CD4-positive, alpha-beta T cell treated with Interleukin-10 for 1 hour (primary cell): Measurements from ENCODE around the gene TAOK1.

Source experiments
- DNase-seq: peaks from one replicate; pipeline ENCODE4 v3.0.0-alpha.2; 2020

TAOK1 gene

DNA sequence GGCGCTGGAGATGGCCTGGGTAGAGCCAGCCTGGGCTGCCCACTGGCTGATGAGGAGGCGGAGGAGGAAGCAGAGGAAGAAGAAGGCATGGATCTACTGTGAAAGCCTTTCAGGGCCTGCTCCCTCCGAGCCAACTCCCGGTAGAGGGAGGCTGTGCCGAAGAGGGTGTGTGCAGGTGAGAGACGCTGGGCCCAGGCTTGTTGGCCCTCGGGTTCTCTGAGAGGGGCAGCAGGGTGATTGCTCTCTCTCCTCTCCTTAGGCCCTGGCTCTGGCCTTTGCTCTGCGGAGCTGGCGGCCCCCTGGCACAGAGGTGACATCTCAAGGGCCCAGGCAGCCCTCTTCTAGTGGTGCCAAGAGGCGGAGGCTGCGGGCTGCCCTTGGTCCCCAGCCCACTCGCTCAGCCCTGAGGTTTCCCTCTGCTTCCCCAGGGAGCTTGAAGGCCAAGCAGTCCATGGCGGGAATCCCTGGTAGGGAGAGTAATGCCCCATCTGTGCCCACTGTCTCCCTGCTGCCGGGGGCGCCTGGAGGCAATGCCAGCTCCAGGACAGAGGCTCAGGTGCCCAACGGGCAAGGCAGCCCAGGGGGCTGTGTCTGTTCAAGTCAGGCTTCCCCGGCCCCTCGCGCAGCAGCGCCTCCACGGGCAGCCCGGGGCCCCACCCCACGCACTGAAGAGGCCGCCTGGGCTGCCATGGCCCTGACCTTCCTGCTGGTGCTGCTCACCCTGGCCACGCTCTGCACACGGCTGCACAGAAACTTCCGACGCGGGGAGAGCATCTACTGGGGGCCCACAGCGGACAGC, 181.9 kb downstream of the TAOK1 start:
- no peak for DNase-seq

DNA sequence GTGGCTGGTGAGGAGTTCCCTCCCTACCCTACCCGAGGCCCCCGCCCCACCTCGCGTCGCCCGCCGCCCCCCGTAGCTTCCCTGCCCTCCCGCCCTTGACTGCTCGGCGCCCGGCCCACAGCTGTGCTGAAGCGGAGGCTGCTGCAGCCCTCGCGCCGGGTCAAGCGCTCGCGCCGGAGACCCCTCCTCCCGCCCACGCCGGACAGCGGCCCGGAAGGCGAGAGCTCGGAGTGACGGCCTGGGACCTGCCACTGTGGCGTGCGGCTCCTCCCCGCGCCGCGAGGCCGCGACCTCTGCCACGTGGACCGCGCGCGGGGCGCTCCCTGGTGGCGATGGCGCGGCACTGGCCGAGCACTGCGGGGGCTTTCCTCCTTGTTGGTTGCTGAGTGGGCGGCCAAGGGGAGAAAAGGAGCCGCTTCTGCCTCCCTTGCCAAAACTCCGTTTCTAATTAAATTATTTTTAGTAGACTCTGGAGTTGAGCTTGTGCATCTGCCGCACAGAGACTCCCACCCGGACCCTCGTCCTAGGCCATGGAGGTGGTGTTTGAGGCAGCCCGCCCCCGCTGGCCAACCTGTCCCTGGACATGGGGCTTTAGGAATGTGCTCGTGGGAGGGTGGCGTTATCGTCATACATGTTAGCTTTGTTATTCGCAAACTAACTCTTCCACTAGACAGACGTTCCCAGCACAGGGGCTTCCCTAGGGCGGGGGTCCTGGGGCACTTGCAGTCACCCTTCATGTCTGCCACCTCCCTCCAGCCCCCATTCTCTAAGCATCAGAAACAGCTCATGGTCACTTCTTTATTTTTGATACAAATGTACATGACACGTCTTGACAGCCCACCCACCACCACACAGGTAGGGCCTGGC, 182.8 kb downstream of the TAOK1 start:
- DNase-seq, result peak; percentile 55

DNA sequence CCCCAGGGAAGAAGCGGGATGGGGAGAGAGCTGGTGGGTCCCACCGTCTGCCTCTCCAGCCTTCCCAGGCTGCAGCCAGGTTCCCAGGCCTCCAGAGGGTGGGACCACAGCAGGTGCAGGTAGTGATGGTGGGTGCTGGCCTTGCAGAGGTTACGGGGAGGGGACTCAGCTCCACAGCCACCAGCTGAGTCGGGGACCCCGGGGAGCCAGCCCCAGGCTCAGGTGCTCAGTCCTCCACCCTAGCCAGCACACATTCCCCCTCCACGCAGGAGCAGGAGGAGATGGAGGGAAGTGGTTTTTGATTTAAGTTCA, 183.4 kb downstream of the TAOK1 start:
- no peak for DNase-seq

DNA sequence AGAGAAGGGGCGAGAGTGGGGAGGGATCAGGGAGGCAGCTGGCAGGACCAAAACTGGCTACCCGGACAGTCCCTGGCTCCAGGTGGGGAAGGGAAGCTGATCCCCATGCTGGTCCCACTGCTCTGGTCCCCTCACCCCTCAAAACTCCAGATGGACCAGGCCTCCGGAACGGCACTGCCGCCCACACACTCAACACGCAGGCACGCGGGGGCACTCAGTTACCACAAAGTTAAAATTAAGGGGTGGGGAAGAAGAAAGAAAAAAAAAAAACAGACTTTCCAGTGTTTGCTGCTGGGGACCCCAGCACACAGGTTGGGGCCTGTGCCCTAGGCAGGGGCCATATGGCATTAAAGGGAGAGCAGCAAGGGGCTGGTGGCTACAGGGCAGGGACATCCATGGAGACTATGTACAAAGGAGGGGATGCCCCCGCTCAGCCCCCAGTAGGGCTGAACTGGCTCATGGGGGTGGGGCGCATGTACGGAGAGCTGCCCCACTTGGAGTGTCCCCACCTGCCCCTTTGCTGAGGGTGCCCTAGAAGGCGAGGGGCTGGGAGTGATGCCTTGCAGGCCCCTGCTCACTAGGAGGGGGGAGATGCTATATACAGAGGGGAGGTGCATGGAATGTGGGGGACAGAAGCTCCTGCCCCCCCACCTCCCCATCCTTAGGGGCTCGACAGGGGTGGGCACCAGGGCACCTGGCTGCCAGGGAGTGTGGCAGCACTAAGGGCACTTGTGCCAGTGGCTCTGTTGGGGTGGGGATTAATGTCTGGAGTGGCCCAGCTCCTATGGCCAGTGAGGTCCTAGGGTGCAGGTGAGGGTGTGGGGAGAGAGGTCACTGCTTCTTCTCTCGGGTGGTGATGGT, 183.9 kb downstream of the TAOK1 start:
- DNase-seq, result no peak

DNA sequence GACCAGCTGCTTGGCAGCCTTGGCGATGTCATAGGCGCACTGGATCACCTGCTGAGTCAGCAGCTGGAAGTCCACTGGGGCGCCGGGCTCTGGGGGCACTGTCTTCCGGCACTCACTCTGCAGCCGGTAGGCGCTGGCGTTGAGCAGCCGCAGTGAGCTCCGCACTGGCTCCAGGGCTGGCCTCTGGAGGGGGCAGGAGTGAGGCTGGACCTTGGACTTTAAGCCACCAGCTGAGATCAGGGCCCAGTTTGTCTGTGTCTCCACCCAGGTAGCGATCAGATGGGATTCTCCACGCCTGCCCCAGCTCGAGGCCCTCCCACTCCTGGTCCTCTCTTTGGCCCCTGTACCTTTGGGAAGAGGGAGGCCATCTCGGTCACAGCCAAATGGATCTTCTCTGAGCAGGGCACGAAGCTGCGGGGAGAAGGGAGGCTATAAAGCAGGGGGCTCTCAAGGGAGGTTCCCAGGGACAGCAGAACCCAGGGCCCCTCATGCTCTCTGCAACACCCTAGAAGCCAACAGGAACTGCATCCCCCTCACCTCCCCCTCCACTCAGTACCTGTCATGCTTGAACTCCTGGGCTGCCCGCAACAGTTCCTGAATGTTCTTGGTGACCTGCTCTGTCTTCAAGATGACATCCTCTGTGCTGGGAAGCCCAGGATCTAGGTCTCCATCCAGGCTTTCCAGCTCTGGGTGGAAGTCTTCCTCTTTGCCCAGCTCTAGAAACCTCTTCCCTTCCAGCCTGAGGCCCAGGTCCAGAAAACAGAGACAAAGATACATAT, 184.8 kb downstream of the TAOK1 start:
- no peak for DNase-seq

DNA sequence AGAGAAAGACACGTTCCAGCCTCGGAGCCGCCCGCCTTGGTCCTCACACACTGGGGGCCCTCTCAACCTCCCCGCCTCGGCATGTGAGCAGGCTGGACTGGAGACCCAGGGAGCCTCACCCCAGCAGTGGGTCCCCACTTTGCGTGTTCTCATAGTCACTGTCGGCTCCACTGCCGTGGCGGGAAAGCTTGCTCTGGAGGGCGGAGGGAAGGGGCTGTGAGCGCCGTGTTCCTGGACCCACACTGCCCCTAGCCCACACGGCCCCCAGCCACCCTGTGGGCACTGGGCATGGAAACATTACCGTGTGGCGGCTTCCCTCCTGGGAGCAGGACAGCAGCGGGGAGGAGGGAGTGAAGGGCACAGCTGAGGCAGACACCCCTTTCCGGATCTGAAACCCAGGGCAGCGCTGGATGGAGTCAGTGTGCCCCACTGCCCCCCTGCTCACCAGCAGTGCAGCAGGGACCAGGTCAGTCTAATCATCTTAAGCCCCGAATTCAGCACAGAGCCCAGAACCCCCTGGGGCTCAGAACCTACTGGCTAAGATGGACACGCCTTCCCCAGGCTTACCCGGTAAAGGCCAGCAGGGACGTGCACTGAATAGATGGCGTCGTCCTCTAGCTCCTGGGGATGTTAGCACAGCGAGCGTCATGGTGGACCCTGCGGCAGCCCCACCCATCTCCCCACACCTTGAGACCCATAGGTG, 185.5 kb downstream of the TAOK1 start:
- no peak for DNase-seq

DNA sequence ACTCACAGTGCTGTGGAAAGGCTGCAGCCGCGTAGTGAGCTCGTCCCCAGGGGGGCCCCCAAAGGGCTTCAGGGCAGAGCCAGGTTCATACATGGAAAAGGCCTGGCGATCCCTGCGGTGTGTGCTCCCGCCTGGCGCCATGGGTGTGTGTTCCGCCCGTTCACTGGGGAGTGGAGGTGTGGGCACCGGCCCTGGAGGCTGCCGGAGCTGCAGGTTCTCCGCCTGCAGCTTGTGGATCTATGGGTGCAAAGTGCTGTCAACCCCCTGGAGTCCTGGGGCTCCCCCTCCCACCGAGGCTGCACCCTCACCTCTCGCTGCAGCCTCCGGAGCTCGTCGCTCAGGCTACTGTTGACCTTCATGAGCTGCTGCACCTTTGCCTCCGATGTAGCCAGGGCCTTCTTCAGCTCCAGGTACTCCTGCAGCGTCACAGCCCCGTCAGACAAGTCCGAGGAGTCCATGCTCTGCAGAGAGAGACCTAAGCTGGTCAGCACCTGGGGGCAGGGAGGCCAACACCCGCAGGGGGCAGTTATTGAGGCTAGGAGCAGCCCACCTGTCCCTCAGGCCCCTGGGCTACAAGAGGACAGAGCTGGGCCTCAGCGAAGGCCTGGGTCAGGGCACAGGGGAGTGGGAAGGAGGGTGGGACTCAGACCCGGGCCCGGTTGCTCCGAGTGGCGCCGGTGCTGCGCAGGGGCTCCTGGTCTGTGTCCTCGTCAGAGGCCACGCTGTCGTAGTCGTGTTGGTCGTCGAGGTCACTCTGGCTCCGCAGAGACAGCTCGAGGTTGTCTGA, 186.2 kb downstream of the TAOK1 start:
- no peak for DNase-seq

DNA sequence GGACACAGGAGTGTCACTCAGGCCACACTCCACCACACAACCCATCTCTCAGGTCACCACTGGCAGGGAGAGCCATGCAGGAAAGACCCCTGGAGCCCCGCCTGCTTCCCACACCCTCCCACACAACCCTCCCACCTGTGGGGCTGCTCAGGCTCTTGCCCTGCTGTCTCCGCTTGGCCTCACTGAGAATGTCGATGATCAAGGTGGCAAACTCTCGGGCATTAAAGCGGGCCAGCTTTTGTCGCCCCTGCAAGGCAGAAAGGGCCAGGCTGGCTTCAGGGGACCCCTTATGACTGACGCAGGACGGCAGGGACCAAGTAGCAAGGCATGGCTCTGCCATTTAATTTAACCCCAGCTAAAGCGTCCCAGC, 186.8 kb downstream of the TAOK1 start:
- DNase-seq, result no peak

DNA sequence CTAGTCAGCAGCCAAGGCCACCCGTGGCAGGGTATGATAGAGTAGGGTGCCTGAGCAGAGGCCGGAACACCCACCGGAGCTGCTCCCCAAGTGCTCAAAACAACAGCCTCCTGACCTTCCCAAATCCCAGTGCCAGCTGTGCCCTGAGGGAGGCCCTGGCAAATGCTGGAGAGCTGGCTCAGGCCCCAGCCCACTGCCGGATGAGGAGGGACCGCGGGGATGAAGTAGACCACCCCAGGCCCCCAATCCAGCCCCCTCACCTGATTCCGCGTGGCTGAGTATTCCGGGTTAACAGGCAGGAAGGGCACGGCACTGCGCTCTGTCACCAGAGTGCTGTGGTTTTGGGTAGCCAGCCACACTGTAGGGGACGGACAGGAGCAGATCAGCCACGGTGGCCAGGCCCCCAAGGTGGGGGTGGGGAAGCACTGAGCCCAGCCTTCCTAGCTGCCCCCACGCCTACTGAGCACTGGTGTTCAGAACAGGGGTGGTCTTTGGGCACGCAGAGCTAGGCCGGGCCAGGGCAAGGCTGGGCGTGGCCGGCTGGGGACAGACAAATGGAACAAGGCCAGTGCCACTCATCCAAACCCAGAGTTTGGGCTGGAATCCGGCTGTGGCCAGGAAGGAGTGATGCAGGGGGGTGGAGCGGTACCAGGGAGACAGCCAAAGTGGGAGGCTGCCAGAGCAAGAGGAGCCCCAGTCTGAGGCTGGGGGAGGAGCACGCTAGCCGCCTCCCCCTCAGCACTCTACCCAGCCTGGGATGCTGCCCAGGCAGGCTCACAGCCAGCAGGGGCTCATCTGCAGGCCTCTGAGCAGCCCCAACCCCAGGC, 187.4 kb downstream of the TAOK1 start:
- DNase-seq, result no peak

DNA sequence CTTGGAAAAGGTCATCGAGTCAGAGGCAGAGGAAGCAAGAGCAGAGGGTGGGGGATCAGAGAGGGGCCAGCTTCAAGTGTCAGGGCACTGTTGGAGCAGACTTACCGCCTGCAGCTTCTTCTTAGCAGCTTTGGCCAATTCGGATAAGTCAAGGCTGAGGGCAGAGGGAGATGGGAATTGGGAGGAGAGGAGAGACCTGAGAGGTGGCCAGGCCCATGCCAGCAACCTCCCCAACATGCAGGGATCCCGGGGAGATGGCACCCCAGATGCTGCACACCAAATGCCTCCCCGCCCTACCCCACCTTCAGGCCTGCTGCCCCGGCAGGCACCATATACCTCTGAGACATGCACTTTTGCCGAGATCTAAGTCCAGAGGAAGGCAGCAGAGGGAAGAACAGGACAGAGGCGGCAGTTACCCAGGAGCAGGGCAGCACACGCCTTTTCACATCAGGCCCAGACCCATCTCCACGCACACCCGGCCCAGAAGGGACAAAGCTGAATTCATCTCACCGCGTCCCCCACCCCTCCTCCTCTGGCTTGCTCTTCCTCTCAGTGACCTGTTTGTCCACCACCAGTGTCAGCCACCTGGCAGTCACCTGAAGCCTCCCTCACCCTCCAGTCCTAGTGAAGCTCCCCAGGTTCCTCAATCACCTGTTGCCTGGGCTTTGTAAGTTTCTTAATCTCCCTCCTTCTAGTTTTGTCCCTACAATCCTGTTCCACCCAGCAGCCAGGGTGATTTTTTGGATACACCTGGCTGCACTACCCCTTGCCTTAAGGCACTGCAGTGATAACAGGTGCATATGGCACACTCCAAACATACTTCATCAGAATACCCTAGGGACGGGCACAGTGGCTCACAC, 188.7 kb downstream of the TAOK1 start:
- no peak for DNase-seq

DNA sequence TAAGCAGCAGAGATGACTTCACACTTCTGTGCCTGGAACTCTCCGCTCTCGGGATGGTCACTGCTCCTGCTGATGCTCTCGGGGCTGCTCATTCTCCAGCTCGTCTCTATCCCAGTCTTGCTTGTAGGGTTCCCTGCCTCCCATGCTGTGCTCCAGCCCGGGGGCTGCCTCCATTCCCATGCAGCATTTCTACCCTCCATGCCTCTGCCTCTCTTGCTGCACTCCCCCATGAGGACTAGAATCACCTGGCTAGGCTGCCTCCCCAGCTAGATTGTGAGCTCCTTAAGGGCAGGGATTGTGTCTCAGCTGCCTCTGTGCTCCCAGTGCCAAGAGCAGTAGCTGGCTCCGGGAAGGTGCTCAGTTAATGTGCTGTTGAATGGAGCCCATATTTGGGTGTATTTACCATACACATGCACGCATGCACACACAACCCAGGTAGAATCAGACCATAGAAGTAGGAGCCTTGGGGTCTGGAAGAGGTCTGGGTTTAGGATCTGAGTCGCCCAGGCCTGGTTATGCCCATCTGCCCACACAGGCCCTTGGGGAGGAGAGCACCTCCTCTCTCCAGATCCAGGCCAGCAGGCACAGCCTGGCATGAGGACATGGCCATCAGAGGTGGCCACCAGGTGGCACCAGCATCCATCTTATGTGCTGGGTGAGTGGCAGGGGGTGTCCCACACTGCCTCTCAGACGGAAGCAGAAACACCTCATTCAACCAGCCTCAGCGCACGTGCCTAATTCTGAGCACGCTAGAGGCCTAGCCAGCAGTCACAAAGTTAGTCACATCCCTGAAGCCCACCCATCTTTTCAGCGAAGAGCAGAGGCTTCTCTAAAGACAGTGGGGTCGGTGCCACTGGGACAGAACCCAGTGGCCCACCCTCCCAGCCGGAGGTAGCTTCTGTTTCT, 190.0 kb downstream of the TAOK1 start:
- DNase-seq, result peak; percentile 92

DNA sequence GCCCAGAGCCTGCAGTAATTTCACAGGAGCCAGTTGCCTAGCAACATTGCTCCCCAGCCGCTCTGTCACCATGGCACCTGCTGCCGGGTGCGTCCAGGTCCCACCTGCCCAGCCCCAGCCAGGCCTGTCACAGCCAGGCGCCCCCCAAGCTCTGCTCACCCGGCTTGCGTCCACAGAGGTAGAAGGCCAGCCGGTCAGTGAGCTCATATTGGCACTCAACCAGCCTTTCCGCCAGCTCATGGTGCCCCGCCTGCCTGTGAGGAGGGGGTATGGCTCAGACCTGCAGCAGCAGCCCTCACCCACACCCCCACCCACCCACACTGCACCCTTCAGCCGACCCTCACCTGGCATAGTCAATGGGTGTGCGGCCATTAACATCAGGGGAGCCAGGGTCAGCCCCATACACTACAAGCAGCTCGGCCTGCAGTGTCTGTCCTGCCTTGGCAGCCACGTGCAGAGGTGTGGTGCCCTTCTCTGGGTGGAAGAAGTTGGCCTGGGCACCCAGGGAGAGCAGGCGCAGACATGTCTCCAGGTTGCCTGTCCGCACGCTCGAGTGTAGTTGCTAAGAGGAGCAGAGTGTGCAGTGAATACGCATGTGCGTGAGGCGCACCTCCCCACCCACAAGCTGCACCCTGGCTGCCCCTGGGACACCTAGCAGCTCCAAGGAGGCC, 191.6 kb downstream of the TAOK1 start:
- DNase-seq, result no peak

DNA sequence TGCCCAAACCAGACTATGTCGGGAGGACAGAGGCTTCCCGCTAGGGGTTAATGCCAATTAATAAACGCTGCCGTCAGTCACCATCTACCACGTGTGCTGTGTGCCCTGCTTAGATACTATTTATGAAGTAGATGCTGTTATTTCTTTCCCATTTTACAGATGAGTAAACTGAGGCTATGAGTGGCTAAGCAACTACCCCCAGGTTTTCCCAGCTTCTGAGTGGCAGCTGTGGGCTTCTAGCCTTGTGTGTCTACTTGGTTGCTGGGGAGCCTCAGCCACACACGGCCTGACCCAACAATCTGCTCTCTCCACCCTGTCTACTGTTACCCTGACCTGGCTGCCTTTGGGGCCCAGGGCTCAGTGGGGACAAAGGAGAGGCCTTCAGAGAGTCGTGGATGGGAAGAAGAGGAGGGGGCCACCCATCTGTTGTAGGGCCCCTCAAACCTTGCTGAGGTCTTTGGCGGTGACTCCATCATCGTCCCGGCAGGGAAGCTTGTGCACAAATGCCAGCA, 192.1 kb downstream of the TAOK1 start:
- no peak for DNase-seq

DNA sequence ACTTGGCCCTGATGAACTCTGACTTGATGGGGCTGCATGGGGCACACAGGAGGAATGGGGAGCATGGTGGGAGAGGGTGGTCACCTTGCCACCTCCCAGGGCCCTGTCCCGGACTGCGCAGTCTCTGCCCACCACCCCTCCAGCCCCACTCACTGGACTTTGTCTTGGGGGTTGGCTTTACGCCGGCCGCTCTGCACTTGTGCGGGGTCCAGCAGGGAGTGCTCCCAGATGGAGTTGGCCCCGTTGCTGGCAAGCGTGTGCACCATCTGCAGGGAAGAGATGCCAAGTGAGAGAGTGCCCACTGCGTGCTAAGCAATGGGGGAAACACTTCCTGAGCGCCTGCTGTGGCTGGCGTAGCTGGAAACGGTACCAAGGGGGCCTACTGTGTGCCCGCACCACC, 192.6 kb downstream of the TAOK1 start:
- no peak for DNase-seq

DNA sequence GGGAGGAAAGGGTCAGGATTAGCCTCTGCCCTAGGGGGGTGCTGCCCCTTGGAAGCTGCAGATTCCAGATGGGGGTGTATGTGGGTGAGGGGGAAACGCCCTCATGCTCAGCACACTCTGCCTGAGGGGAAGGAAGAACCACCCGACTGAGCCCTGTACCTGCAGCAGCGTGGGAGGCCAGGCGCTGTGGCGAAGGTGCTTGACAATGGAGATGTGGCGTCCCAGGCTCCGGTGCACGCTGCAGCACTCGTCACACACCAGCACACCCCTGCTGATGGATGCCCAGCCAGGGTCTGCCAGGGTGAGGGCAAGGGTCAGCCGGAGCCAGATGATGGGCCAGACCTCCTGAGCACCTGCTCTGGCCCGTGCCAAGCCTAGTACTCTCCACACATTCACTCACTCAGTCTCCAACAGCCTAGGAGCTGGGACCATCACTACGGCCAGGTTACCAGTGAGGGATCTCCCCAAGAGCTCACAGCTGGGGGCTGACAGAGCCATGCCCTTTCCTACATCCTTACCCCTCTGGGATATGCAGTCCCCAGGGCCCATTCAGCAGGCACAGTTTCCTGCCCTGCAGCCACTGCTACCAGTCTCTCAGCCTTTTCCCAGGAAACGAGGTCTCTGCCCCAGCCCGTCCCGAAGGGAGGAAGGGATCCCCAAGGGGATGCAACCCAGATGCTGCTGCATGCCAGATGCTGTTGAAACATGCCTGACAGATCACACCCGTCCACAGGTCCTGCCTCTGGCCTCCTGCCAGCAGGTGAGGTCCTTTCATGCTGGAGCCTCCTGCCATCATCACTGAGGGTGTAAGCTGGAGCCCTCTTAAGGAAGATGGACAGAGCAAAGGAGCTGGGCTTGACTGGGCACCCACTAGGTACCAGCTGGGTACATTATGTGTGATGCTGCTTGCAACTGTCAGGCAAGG, 193.4 kb downstream of the TAOK1 start:
- no peak for DNase-seq

DNA sequence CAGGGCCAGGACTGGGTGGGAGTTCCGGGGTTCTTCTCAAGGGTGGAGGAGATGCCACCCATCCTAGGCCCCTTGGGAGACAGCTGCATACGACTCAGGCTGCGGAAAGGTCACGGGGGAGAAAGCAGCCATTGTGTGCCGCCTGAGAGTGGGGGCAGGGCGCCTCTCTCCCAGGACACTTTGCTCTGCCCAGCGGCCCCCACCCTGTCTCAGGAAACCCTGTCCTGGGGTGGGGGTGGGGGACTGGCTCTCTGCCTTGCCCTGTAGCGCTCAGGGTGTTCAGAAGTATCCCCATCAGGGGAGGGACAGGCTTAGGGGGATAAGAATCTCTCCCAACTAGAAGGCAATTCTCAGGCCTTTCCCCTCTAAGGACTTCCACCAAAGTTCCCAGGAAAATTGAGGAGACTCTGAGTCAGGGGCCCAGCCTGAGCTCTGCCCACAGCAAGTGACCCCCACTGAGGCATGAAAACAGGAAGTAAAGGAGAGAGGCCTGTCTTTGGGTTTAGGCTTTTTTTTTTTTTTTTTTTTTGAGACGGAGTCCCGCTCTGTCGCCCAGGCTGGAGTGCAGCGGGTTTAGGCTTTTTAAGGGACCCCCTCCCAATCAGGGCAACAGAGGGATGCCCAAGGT, 194.4 kb downstream of the TAOK1 start:
- no peak for DNase-seq
